GM13976 (cell line): ENCODE measurements around the gene WNT4.

Source experiments
- DNase-seq: peaks from one replicate; pipeline ENCODE4 v3.0.0; 2012; ENCODE audit warnings: low spot score
- in situ Hi-C: fragments of 300-500 bp; cut with MboI; formaldehyde crosslinking; loops from one replicate; pipeline ENCODE4 v1.12.0; 2022; ENCODE audit warnings: low sequenced_read_pairs, mixed read lengths, inconsistent platforms; ENCODE audit not compliant: unreplicated experiment
- TF ChIP-seq, protein P1 (sequence below): IDR thresholded peaks from 2 replicates; pipeline ENCODE4 v1.5.1; 2012; ENCODE audit warnings: borderline replicate concordance, mild to moderate bottlenecking; ENCODE audit not compliant: insufficient read depth; ENCODE audit errors: extremely low read depth, missing control alignments, control extremely low read depth

The WNT4 gene

DNA sequence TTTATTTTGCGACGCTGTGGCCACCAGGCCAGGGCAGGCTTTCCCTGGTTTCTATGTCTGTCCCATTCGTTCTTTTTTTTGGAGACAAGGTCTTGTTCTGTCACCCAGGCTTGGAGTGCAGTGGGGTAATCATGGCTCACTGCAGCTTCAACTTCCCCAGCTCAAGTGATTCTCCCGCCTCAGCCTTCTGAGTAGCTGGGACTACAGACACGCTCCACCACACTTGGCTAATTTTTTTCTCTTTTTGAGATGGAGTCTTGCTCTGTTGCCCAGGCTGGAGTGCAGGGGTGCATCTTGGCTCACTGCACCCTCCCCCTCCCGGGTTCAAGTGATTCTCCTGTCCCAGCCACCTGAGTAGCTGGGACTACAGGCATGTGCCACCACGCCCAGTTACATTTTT is 43.4 kb upstream of the WNT4 start:
- TF ChIP-seq, protein P1, sequence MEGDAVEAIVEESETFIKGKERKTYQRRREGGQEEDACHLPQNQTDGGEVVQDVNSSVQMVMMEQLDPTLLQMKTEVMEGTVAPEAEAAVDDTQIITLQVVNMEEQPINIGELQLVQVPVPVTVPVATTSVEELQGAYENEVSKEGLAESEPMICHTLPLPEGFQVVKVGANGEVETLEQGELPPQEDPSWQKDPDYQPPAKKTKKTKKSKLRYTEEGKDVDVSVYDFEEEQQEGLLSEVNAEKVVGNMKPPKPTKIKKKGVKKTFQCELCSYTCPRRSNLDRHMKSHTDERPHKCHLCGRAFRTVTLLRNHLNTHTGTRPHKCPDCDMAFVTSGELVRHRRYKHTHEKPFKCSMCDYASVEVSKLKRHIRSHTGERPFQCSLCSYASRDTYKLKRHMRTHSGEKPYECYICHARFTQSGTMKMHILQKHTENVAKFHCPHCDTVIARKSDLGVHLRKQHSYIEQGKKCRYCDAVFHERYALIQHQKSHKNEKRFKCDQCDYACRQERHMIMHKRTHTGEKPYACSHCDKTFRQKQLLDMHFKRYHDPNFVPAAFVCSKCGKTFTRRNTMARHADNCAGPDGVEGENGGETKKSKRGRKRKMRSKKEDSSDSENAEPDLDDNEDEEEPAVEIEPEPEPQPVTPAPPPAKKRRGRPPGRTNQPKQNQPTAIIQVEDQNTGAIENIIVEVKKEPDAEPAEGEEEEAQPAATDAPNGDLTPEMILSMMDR = no peak
- no peak for DNase-seq
- in situ Hi-C loops = no loop called here

DNA sequence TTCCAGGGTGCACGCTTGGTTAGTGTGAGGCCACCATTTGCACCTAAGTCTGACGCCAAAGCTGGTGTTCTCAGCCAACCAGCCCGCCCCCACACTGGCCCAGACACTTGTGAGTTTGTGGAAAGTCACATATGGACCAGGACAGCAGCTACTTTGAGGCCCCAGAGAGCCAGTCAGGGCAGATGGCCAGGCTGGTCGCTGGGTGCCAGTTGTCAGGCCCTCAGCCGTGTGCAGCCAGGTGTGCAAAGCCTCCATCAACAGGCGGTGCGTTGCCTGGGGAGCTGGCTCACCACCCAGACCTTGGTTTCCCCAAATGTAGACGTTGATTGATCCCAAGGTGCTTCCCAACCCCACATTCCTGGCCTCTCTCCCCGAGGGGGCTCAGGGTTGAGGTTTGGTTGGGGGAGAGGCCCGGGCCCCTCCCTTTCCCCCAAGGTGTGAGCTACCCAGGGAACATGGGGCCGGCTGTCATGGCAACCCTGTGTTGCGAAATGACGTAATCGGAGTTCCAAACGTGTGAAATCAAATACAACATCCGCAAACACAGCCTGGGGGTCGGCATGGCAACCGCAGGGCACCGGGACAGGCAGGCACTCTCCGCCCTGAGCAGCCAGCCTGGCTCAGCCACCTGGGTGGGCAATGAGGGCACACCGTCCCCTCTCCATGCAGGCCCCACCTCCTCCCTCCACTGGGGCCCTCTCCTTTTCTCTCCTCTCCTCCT is 42.2 kb upstream of the WNT4 start:
- in situ Hi-C loops = no loop called here
- TF ChIP-seq, protein P1 = no peak
- DNase-seq = no peak

DNA sequence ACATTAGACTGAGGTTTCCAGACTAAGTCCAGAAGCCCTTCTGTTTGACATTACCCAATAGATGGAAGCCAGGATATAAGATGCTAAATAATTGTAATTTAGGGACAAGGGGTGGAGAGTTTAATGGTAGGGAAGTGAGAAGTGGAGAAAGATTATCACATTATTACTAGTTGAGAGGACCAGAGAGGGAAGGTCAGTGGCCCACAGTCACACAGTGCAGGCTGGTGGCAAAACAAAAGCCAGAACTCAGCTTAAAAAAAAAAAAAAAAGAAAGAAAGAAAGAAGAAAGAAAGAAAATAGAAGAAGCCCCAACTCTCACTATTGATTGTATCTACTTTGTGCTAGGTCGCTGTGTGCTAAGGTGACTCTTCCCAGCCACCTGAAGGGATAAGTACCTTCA is 41.6 kb upstream of the WNT4 start:
- TF ChIP-seq, protein P1 = no peak
- no peak for DNase-seq
- in situ Hi-C loops = no loop called here

DNA sequence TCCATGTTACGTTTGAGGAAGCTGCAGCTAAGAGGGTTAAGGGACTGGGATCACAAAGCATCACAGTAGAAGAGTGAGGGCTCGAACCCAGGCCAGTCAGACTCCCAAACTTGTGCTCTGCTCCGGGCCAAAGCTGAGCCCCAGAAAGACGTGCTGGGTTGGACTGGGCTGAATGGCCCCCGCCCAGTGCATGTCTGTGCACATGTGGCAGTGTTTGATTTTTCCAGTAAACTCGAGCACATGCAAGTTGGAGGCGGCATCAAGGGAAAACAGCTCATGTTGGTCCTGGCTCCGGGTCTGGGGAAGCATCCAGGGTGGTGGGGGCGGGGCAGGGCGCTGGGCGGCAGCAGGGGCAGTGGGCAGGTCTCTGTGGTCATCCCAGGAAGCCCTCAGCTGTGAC is 39.8 kb upstream of the WNT4 start:
- TF ChIP-seq, protein P1 = no peak
- DNase-seq = no peak
- in situ Hi-C loops = no loop called here

DNA sequence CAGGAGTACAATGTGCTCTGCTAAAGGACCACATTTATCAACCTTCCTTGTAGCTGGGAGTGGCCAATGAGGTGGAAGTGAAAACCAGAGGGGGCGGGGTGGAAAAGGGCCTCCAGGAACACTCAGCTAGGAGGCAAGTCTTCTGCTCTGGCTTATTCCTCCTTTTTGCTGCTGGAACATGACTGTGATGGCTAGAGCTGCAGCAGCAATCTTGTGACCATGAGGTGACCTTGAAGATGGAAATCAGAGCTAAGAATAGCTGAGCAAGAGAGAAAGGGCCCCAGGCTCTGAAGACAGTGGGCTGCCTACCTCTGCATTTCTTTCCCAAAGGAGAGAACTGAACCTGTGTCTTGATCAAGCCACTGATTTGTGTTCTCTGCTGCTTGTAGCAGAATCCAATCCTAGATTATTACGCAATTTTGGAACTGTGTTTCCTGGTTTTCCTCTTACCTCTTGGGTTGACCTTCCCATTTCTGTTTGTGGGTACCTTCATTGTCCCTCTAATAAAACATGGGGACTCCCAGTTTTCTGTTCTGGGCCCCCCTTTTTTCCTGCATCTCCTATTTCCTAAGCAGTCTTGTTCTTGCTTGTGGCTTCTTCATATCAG is 36.4 kb upstream of the WNT4 start:
- no peak for DNase-seq
- in situ Hi-C loops = no loop called here
- TF ChIP-seq, protein P1 = no peak

DNA sequence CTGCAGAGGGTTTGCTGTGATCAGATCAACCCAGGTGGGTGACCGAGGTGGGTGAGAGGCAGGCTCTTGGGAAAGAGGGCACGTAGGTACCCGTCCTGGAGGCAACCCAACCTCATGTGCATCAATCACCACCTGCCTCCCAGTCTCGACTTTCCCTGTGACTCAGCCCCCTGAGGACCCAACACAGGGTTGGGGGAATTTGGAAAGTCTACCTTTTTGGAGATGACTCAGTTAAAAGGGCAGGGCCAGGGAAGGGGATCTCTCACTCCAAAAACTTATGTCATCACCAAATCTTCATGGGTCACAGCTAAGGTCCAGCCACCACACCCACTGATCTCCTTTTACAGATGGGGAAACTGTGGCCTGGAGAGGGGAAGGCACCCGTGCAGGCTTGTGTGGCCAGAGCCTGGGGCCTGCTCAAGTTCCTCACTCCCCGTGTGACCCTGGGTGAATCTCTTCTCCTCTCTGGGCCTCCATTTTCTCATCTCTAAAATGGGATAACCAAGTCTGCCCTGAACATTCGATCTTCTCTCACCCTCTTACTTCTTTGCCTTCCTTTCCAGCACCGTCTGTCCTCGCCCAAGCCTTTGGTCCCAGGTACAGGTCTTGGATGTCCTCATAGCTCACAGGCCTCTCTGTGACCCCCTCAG is 34.6 kb upstream of the WNT4 start:
- TF ChIP-seq, protein P1 = no peak
- peak; percentile 72 for DNase-seq
- in situ Hi-C loops = no loop called here
